Left lung (tissue), 10 donors: Measurements from ENCODE around the gene CCL2. TPM values are rescaled to one million over a fixed set of nuclear protein-coding genes. Genes with fewer than 3 reads are reported as not detected.

Experiments
- ATAC-seq: fragments of 200-7000 bp; cut with Tn5 transposase; one replicate; pipeline ENCODE4 v1.9.1; 2020; ENCODE audit warnings: moderate library complexity
- DNase-seq, 4 donors: peaks; one replicate each; pipeline ENCODE4 v3.0.0-alpha.2; 2013 to 2020
- H3K27ac ChIP-seq, 2 donors: fragments of 200-600 bp; sonication (generic) in 1 of 2; one replicate each; pipeline versions ENCODE4 v1.5.0 to v1.8.0; 2020 to 2021
- H3K27me3 ChIP-seq, 2 donors: fragments of 200-600 bp; sonication (generic) in 1 of 2; one replicate each; pipeline versions ENCODE4 v1.5.0 to v1.8.0; 2020 to 2021
- H3K36me3 ChIP-seq, 2 donors: fragments of 200-600 bp; sonication (generic) in 1 of 2; one replicate each; pipeline versions ENCODE4 v1.5.0 to v1.8.0; 2020 to 2021
- H3K4me1 ChIP-seq, 2 donors: fragments of 200-600 bp; one replicate each; pipeline ENCODE4 v1.8.0; 2021
- H3K4me3 ChIP-seq, 2 donors: fragments of 200-600 bp; sonication (generic) in 1 of 2; one replicate each; pipeline versions ENCODE4 v1.5.0 to v1.8.0; 2020 to 2021; ENCODE audit warnings: mild to moderate bottlenecking in 1 of 2
- H3K9me3 ChIP-seq, 2 donors: fragments of 200-600 bp; sonication (generic) in 1 of 2; one replicate each; pipeline versions ENCODE4 v1.5.0 to v1.8.0; 2020 to 2021
- intact Hi-C, 2 donors: fragments of 100-400 bp; cut with DNase I; formaldehyde crosslinking; loops; one replicate each; pipeline versions ENCODE4 v1.11.2 to v1.14.2; 2022
- polyA plus RNA-seq, 6 donors: library from polyadenylated mRNA; unstranded; fragments of 120-200 nt; gene quantifications; one replicate each; pipeline ENCODE4 v1.2.1, GENCODE V29; 2013; ENCODE audit not compliant: insufficient read length in 6 of 6
- total RNA-seq, 2 donors: library from RNA; stranded (reverse); fragmentation: NEBNext Ultra II Directional; extraction: Animal tissue kit (Norgen Biotek cat#: 25700); gene quantifications; one replicate each; pipeline ENCODE4 v1.2.1, GENCODE V29; 2021
- TF ChIP-seq, protein P1 (sequence below), 2 donors: fragments of 200-600 bp; sonication (generic) in 1 of 2; IDR thresholded peaks; one replicate each; pipeline versions ENCODE4 v1.5.0 to v1.8.0; 2021; ENCODE audit warnings: antibody characterized with exemption in 2 of 2
- donor health status: DM: no; HTN: yes; CAD: no.
- donor health status: DM: no; HTN: no; CAD: no.

The CCL2 gene
- total and polyA plus RNA-seq, 8 donors, result 47.4 to 444 (median 56.7) TPM

DNA sequence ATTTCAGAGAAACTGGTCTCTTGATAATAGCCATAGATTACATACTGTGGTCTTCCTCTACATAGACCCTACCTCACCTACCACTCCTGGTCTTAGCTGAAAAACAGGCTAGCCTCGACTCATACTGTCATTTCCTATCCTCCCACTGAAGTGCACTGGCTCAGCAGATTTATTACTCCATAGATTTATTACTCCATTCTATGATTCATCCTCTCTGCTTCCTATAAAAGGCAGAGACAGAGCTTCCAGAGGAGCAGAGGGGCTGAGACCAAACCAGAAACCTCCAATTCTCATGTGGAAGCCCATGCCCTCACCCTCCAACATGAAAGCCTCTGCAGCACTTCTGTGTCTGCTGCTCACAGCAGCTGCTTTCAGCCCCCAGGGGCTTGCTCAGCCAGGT, 14.9 kb downstream of the CCL2 start, which contains the start of gene CCL7:
CCL7 (plus strand) TSS at position 253 of the 400 bp plus-strand sequence; CDS start at position 323, 70 bp downstream.
- Histone ChIP-seq H3K27ac (no peak within 1 kb of the TSS), H3K4me1 (peaks cover 0 to 4% of the 10 kb centered on the region in 2 donors), H3K4me3 (no peak within 1 kb of the TSS), H3K9me3 (no peaks in the 10 kb centered on the region), H3K27me3 (no peaks in the 10 kb centered on the region), H3K36me3 (no peaks in the 10 kb centered on the region)
- ATAC-seq (peak; percentile 21), DNase-seq (no peak)
- intact Hi-C loops, result no loop called here
- TF ChIP-seq, protein P1, sequence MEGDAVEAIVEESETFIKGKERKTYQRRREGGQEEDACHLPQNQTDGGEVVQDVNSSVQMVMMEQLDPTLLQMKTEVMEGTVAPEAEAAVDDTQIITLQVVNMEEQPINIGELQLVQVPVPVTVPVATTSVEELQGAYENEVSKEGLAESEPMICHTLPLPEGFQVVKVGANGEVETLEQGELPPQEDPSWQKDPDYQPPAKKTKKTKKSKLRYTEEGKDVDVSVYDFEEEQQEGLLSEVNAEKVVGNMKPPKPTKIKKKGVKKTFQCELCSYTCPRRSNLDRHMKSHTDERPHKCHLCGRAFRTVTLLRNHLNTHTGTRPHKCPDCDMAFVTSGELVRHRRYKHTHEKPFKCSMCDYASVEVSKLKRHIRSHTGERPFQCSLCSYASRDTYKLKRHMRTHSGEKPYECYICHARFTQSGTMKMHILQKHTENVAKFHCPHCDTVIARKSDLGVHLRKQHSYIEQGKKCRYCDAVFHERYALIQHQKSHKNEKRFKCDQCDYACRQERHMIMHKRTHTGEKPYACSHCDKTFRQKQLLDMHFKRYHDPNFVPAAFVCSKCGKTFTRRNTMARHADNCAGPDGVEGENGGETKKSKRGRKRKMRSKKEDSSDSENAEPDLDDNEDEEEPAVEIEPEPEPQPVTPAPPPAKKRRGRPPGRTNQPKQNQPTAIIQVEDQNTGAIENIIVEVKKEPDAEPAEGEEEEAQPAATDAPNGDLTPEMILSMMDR (IDR thresholded peaks at IDR 0.05), result no peak

DNA sequence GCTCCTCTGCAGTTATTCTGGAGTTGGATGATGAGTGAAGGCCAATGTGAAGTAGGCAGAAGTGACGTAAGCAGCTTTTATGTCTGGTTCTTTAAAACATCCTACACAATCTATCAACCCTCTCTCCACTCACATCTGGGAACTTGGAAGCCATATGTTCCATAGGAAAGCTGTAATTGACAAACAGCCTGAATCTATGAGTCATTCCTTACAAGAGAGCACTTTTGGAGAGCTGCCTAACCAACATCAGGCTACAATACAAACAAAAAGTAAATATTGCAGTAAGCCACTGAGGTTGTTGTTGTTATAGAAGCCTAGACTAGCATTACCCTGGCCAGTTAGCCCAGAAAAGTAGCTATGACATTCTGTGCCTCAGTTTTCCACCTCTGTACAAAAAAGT, 20.8 kb downstream of the CCL2 start:
- Histone ChIP-seq H3K27me3 (no peaks in the 10 kb centered on the region), H3K27ac (no peak overlapping the region), H3K9me3 (no peaks in the 10 kb centered on the region), H3K4me3 (no peak overlapping the region), H3K4me1 (no peaks in the 10 kb centered on the region), H3K36me3 (no peaks in the 10 kb centered on the region)
- ATAC-seq (peak; percentile 86), DNase-seq (peak in 2 of 4 donors; percentile 63 to 80)
- TF ChIP-seq, protein P1 (IDR thresholded peaks at IDR 0.05), result no peak
- intact Hi-C loops, result no loop called here

DNA sequence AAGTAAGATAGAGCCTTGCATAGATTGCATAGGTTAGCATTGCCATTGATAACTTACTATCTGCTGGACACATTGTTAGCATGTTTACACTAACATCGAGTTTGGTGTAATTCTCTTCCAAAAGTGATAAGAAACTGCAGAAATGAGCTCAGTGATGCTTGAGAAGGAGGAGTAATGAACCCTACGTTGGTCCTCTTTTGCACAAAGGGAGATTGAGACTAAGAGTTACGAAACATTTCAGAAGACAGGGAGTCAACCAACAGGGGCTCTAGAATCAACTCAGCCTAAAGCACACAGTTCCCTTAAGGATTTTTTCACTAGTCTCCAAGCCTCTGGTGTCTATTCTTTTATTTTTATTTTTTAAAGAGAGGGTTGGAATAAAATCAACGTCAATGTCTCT, 21.7 kb downstream of the CCL2 start:
- Histone ChIP-seq H3K27me3 (no peaks in the 10 kb centered on the region), H3K4me1 (no peaks in the 10 kb centered on the region), H3K9me3 (no peaks in the 10 kb centered on the region), H3K27ac (no peak overlapping the region), H3K36me3 (no peaks in the 10 kb centered on the region), H3K4me3 (no peak overlapping the region)
- intact Hi-C loops, result no loop called here
- DNase-seq (no peak), ATAC-seq (no peak)
- TF ChIP-seq, protein P1 (IDR thresholded peaks at IDR 0.05), result no peak

DNA sequence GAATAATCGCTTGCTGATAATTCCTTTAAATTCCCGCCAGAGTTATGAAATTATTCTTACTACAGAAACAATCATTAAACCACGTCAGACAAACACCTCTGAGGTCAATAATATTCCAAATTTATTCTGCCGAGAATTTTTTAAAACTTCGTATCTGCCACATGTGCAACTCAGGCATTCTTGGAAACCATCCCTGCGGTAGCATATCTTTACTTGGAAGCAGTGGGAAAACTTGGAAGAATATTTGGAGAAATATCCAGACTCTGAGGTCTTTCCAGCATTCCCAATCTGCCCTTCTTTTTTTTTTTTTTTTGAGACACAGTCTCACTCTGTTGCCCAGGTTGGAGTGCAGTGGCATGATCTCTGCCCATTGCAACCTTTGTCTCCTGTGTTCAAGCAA, 28.5 kb downstream of the CCL2 start:
- Histone ChIP-seq H3K36me3 (no peaks in the 10 kb centered on the region), H3K27ac (no peak overlapping the region), H3K4me1 (no peaks in the 10 kb centered on the region), H3K27me3 (no peaks in the 10 kb centered on the region), H3K9me3 (no peaks in the 10 kb centered on the region), H3K4me3 (no peak overlapping the region)
- ATAC-seq (no peak), DNase-seq (no peak)
- intact Hi-C loops, result no loop called here
- TF ChIP-seq, protein P1 (IDR thresholded peaks at IDR 0.05), result no peak

DNA sequence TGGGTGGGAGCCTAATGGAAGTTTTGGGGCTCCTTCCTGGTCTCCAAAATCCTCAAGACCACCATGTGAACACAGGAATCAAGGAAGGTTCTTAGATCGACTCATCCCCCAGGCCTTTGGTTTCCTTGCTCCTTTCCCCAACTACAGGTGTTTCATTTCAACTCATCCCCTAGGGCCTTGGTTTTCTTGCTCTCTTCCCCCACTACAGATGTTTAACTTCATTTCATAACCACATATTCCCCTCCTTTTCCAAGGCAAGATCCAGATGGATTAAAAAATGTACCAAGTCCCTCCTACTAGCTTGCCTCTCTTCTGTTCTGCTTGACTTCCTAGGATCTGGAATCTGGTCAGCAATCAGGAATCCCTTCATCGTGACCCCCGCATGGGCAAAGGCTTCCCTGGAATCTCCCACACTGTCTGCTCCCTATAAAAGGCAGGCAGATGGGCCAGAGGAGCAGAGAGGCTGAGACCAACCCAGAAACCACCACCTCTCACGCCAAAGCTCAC, 30.3 kb downstream of the CCL2 start, which contains the start of gene CCL11:
CCL11 (plus strand) TSS at position 457 of the 507 bp plus-strand sequence. CDS start 67 bp downstream, outside the sequence.
- H3K4me3 ChIP-seq, result no peak within 1 kb of the TSS
- TF ChIP-seq, protein P1 (IDR thresholded peaks at IDR 0.05), result no peak
- no peak within 1 kb of the TSS for H3K27ac ChIP-seq
- no peak for DNase-seq
- no peak for ATAC-seq
- H3K27me3 ChIP-seq, result no peaks in the 10 kb centered on the region
- no peaks in the 10 kb centered on the region for H3K36me3 ChIP-seq
- intact Hi-C loops, result no loop called here
- H3K4me1 ChIP-seq, result no peaks in the 10 kb centered on the region
- no peaks in the 10 kb centered on the region for H3K9me3 ChIP-seq
